ENCODE results near the gene SKIC8.
"Not testable (repeated sequence)": the region's sequence is repeated elsewhere in the genome, so short reads cannot be mapped to it uniquely, and the experiment has no call there.

SKIC8 gene

DNA sequence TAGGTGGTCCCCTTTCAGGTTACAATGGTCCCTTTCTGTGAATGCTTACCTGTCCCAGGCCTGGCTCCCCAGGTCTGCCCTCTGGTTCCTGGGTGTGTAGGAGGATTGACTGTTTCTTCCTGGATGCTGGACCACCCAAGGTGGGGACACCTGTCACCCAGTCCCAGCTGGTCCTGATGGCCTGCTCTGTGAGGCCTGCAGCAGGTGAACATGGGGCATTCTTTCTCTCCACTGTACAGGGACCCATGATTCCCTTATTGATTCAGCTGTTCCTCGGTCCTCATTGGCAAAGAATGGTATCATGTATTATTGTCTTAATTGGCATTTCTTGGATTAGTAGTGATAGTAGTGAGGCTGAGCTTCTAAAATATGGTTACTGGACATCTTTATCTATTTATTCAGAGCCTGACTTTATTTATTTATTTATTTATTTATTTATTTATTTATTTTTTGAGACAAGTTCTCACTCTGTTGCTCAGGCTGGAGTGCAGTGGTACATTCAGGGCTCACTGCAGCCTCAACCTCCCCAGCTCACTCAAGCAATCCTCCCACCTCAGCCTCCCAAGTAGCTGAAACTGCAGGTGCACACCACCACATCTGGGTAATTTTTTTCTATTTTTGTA, 43.9 kb downstream of the SKIC8 start:
- no peak for DNase-seq (ENCODE audit: low spot score)

DNA sequence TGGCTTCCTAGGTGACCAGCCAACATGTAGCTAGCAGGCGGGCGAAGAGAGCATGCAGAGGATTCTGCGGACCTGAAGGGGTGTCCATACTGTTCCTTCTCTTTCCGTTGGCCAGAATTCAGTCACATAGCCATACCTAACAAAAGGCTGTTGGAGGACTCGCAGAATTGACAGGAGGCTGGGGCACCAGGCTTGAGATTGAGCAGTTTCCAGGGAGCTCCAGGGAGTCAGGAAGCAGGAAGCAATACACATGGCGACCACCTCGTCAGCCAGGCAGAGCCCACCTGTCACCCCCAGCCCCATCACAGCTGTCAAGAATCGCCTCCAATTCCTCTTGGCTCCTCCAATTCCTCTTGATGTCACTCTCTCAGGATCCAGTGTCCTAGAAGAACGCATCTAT, 48.3 kb downstream of the SKIC8 start:
- no peak for DNase-seq (ENCODE audit: low spot score)

DNA sequence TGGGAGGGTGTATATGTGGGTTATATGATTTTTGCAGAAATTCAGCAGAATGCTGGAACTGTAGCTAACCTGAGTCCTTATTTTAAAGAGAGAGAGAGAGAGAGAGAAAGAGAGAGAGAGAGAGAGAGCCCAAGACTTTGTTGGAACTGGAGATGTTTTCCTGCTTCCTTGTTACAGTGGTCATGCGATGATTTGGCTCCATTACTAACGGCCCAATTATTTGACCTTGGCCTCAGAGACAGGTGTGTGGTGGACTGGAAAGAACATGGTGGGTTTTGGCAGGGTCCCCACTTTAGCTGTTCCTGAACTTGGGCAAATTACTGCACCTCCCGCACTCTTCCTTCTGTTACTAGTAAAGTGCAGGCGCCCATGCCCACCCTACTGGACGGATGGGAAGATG, 50.3 kb downstream of the SKIC8 start:
- no peak for DNase-seq (ENCODE audit: low spot score)

DNA sequence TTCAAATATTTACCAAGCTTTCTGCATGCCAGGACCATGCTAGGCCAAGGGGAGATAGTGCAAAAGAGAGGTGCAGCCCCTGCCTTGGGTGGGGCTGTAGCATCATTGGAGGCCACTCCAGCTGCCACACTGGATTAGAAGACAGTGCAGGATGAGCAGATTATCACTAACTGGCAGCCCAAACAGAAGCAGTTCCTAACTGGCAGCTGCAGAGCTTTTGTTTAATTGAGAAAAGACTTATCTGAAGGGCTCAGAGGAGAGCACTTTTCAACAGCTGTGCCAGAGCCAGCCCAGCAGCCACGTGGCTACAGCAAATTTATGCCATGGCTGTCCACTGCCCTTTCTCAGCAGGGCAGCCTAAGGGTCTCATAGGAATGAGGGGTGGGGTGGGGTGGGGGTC, 51.5 kb downstream of the SKIC8 start:
- DNase-seq (ENCODE audit: low spot score) = no peak

DNA sequence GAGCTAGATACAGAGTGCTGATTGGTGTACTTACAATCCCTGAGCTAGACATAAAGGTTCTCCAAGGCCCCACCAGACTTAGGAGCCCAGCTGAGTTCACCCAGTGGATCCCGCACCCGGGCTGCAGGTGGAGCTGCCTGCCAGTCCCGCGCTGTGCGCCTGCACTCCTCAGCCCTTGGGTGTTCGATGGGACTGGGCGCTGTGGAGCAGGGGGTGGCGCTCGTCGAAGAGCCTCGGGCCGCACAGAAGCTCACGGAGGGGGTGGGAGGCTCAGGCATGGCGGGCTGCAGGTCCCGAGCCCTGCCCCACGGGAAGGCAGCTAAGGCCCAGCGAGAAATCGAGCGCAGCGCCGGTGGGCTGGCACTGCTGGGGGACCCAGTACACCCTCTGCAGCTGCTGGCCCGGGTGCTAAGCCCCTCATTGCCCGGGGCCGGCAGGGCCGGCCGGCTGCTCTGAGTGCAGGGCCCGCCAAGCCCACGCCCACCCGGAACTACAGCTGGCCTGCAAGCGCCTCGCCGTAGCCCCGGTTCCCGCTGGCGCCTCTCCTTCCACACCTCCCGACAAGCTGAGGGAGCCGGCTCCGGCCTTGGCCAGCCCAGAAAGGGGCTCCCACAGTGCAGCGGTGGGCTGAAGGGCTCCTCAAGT, 53.3 kb downstream of the SKIC8 start:
- not testable (repeated sequence) for DNase-seq (ENCODE audit: low spot score)

DNA sequence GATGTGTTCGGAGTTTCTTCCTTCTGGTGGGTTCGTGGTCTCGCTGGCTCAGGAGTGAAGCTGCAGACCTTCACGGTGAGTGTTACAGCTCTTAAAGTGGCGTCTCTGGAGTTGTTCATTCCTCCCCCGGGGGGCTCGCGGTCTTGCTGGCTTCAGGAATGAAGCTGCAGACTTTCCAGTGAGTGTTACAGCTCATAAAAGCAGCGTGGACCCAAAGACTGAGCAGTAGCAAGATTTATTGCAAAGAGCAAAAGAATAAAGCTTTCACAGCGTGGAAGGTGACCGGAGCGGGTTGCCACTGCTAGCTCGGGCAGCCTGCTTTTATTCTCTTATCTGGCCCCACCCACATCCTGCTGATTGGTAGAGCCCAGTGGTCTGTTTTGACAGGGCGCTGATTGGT, 54.0 kb downstream of the SKIC8 start:
- DNase-seq (ENCODE audit: low spot score) = not testable (repeated sequence)

DNA sequence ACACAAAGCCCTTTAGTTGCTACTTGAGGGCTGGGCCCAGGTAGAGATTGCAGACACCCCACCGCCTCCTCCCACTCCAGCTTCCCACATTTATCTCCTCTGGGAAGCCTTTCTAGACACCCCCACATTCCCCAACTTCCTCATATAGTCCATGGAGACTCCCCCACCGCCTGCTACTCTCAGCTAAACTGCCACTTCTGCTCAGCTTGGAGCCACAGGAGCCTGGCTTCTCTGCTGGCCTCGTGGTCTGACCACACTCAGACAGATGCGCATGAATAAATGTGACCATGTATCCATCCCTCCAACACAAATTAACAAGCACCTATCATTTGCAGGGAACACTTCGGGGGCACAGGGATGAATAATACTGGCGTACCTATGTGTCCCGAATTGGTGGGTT, 54.5 kb downstream of the SKIC8 start:
- DNase-seq (ENCODE audit: low spot score) = no peak

DNA sequence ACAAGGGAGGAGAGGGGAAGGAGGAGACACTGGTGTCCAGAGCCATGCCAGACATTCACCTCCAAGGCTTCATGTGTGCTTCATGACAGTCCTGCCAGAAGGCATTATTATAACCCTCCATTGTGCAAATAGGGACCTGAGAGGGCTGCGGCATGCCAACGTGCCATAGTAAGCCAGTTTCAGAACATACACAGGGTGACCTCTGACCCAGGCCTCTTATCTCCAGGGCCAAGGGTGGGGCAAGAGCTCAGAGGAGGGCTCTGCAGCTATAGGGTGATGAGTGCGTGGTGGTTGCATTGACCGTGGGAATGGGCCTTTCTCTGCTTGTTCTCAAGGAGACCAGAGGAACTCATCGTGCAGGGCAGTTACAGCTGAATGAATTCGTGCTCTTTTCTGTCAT, 55.3 kb downstream of the SKIC8 start:
- no peak for DNase-seq (ENCODE audit: low spot score)

DNA sequence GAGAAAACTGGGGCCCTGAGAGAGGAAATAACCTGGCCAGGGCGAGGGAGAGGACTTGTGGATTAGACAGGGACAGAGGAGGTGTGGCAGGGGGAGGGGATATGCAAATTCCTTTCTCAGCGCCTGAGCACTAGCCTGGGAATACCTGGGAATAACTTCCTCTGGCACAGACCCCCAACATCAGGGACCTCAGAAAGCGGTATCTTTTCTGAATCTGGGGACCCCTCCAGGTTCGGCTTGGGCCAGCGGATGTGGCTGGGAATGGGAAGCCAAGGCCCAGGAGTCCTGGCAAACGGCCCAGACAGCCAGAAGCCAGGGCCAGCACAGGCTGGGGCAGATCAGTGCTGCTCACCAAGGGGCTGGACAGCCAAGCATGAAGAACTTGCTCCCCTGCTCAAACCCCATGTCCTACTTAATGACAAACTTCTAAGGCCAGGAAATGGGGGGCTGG, 55.9 kb downstream of the SKIC8 start:
- peak; percentile 54 for DNase-seq (ENCODE audit: low spot score)

DNA sequence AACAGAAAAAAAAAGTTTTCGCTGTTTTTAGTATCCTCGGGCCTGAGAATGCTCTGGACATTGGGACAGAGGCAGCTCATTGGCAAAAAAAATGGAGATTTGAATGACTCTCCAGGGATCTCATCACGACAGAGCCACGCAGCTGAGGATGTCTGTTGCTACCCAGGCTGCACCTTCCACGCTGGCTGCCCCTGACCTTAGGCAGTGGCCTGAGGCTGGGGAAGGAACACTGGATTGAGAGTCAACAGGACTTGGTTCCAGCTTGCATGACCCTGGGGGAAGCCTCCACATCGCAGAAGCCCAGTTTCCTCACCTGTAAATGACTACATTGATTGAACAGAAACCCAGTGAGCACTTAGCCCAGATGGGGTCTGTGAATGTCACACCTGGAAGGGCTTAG, 56.4 kb downstream of the SKIC8 start:
- no peak for DNase-seq (ENCODE audit: low spot score)

DNA sequence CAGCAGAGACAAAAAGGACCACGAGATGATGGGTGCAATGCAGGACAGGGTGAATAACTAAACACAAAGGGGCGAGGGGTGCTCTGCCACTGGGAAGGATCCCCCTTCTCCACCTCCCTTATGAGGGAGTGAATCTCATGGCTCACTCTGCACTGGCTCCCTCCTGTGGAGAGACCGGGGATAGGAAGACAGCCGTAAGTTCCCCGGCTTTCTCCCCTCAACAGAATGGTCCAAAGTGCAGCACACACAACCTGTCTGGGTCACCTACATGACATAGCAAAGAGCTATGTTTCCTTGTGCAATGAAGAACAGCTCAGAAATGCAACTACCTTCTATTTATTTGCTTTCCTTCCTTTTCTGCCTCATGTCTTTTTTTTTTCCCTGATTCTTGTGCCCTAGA, 57.3 kb downstream of the SKIC8 start:
- DNase-seq (ENCODE audit: low spot score) = peak; percentile 38

DNA sequence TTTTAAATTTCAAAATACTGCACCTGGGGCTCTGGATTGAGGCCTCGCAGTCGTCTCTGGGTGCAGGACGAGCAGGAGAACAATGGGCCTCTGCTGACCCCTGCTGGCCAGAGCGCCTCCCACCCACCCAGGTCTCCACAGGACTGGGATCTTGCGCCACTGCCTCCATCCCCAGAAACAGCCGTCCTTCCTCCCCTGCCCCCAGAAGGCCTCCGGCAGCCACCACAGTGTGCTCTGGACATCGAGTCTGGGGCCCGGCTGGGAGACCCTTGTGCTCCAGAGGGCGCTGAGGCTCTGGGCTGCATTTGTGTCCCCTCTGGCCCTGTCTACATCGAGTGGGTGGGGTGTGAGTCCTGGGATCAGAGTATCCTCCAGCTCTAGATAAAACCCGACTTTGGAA, 58.4 kb downstream of the SKIC8 start:
- DNase-seq (ENCODE audit: low spot score) = peak; percentile 91

DNA sequence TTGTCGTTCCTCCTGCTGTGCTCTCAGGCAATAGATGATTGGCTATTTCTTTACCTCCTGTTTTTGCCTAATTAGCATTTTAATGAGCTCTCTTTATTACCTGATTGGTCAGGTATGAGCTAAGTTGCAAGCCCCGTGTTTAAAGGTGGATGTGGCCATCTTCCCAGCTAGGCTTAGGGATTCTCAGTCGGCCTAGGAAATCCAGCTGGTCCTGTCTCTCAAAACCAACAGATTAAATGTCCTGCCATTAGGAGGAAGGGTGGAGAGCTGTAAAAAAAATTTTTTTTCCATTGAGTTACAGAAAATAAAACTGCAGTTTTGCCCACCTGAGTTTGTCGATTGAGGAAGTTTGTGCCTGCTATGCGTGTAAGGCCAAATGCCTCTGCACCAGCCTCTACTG, 59.6 kb downstream of the SKIC8 start:
- DNase-seq (ENCODE audit: low spot score) = no peak

DNA sequence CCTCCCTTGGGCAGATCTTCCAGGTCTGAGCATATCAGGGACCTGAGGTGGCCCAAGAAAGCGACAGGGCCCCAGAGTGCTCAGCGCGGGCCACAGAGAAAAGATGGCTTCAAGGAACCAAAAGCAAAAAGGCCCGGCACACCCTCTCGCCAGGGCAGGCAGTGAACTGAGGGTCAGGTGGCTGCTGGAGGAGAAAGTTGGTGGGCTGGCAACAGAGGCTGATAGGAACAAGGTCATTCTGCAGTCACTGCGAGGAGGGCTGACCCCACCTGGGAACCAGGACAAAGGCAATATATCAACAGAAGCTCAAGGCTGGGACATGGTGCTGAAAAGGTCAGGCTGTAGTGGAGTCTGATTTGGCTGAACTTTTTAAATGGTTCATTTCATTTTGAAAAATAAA, 62.3 kb downstream of the SKIC8 start:
- DNase-seq (ENCODE audit: low spot score) = no peak

DNA sequence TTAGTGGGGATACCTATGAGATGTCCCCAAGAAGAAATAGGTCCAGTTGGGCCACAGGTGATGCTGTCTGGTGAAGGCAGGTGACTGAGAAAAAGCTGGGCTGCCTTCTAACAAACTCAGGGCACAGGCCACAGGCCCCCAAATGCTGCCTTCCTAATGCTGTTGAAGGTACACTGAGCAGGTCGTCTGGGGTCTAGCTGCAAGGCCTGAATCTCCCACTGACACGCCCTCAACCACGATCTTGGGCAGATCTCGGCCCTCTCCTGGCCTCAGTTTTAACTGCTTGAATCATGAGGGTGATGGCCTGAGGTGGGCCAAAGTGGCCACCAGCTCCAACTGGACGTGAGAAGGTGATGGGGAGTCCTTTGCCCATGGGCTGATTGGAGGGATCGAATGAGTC, 62.9 kb downstream of the SKIC8 start:
- DNase-seq (ENCODE audit: low spot score) = no peak

DNA sequence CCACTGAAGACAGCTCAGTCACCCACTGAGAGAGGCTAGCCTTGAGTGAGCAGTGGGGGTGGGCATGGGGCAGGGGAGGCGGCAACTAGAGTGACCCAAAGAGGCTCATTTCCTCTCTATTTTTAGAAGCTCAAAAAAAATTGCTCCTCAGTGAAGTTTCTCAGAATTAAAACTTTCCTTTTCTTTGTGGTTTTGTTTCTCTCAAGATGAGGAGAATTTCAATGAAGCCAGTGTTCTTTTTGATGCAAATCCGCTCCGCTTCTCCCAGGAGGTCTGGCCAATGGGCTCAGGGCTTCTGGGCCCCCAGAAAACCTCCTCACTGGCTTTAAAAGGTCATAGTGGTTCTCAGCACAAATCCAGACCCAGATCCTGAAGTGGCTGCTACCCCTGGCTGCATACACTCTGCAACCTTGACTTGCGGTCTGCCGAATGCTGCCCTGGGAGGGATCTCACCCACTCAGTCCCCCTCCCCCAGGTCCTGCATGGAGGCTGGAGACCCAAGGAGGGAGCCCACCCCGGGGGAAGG, 64.8 kb downstream of the SKIC8 start, which contains the start of gene ACSBG1:
Gene ACSBG1, minus strand, starts transcription at position 51 of the 526 bp plus-strand sequence. CDS start 64 bp downstream, outside the sequence.
- no peak for DNase-seq (ENCODE audit: low spot score)

DNA sequence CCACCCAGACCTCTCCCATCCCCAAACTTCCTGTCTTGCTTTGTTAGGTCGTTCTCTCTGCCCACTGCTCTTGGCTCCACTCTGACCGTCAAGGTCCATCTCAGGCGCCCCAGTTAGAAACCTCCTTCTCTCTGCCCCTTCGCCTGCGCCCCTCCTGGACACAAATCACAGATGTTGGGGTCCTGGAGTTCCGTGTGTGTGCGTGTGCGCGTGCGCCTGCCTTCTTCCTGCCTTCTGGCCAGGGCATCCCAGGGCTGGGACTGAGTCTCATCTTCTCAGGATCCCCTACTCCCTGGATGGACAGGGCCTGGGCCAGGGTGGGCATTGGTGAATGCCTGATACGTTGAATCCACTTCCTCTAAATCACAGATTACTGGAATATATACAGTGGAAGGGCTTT, 65.9 kb downstream of the SKIC8 start:
- no peak for DNase-seq (ENCODE audit: low spot score)
